ENCODE measurements around the gene CYSLTR2.
"Not testable (repeated sequence)": the region's sequence is repeated elsewhere in the genome, so short reads cannot be mapped to it uniquely, and the experiment has no call there.

The CYSLTR2 gene

DNA sequence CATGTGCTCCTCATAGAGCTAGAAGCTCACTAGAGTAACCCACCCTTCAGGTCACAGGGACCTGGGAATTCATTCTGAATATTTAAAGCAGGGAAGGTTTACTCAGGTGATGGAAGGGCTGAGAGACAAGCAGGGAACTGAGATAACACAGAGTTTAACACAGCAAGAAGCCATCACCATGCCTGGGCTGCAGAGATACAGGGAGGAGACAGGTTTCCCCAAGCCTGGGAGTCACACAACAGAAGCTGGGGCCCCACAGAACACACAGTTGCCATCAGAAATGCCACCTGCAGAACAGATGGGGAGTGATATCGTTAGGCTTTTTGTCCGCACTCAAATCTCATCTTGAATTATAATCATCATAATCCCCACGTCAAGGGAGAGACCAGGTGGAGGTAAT lies 7.9 kb upstream of the CYSLTR2 start:
- DNase-seq: no peak

DNA sequence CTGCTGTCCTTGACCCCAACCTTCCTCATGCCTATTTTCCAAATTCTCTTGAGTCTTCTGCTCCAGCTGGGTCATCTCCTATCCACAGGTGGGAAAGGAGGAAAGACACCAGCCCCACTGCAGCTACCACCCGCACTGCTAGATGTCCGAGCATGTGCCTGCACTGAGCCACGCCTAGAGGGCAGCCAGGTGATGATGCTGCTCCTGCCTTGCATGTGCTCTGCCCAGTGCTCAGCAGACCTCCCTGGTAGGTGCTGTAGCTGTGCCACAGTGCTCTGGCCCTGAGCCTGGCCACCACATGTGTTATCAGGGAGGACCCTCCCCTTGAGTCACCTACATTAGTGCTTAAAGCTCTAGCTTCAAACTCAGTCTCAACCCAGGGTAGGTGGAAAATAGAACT lies 6.9 kb upstream of the CYSLTR2 start:
- DNase-seq: no peak

DNA sequence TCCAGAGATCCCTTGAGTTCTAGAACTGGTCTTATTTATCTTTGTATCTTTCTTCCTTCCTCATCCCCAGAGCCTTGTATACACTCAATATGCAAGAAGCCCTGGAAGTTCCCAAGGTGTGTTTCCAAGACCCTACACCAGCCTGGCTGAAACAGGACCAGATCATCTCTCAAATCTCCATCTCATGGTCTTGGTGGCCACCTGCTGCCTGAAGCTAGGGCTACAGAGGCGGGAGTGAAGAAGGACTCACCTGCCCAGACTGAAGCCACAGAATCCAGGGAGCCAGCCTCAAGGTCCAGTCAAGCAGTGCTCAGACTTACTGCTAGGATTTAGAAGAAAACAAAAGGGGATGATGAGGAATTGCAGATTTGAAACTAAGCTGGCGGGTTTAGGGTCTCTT lies 6.1 kb upstream of the CYSLTR2 start:
- no peak for DNase-seq

DNA sequence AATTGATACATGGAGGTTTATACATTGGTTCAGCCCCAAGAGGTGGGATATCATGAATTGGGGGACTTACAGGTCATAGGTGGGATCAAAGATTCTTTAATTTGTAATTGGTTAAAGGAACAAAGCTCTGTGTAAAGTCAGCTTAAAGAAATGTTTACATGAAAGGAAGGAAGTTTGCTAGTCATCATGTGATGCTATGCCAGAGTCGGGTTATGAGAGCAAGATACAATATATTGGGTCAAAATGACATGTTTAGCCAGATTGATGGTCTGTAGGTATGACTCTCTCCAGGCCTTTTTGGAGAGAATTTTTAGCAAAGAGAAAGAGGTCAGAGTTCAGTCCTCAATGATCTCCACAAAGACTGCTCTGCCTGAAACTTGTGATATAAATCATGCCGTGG lies 5.3 kb upstream of the CYSLTR2 start:
- DNase-seq: no peak

DNA sequence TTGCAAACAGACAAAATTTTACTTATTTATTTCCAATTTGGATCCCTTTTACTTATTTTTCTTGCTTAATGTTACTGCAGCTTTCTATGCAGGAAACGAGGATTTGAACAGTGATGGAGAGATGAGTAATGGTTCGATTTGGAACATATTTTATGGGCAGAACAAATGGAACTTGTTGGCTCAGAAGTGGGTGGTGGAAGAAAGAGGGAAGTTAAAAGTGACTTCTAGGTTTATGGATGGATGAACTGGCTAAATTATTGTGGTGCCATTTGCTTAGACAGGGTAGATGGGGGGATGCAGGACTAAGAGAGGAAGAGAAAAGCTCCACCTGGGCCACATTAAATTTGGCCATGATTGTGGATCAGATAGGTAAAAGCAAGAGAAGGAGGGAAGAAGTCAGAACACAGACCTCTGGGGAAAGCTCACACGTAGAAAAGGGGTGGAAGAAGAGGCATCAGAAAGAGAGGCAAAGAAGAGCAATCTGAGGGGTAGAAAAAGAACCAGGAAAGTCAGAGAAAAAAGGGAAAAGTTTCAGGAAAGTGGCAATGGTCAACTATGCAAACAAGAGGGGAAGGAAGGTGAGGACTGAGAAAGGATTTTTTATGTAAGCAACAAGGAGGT lies 768 bp upstream of the CYSLTR2 start:
- no peak for DNase-seq

DNA sequence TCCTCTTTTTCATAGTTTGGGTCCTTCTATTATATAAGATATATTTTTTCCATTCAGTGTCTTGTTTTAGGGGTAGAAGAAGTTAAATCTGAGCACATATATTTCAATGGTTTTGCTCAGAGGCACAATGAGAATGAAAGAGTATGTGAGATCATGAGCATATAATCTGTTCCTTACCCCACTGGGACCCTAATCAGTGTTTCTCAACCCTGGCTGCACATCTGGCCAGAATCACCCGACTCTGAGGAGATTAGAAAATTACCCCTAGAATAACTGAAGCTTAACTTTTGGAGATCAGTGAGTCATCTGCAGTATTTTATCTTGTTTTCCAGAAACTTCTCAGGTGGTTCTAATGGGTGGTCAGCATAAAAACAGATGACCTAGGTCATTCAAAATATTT lies 782 bp downstream of the CYSLTR2 start:
- DNase-seq: no peak

DNA sequence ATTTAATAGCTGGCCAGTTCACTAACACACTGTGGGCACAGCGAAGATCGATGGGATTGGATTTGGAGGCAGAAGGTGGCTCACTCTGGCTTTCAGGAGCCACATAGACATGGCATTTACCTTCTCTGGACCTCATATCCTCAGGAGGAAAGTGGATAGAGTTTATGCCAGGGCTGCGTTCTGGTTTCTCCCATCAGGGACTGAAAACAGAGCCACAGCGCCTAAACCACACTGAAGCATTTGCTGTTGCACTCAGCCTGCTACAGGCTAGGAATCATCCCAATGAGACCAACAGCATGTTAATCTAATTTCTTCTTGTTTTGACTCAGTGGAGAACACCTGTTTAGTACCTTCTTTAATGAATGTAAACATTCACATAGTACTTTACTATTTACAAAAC lies 1.6 kb downstream of the CYSLTR2 start:
- no peak for DNase-seq

DNA sequence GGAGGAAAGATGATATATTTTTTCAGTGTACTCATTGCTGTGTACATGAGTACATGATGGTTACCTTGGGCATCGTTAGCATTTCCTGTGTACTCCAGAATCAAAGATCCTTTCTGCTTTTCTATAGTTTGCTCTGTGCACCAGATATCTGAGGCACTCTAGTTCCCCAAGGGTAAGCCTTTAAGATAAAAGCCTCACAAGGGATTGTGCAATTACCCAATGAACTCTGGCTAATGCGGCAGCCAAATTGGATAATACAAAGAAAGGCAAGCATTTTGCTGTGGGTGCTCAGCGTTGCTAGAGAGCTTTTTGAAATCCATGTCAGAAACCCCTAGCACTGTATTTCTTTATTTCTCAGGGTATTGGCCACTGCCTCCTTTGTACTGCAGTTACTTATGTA lies 2.9 kb downstream of the CYSLTR2 start:
- no peak for DNase-seq

DNA sequence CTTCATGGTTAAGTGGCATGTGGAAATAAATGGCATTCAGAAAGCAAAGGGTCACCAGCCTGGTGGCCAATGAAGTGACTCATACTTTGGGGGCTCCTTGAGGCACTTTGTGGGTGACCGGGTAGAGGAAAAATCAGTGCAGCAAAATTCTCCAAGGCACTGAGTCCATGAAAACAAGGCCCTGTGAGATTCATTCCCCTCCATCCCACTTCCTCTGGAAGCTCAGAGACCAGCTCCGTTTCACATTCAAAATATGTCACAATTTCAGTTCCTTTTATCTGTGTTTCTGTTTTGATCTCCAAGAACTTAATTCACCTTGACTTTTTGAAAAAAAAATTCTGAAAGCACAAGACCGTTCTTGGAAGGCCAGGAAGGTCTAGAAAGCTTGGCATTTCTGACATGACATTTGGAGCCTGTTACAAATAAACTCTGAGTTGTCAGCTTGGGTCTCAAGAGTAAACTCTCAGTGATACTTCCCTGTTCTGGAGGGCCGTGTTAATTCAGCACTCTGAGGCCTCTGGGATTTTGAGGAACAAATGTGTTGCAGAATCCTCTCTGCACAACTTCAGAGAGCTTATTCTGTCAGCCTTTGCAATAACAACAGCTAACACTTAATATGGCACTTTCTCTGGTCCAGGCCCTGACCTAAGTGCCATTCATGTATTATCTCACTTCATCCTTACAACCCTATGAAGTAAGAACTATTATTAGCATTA lies 6.8 kb downstream of the CYSLTR2 start:
- no peak for DNase-seq

DNA sequence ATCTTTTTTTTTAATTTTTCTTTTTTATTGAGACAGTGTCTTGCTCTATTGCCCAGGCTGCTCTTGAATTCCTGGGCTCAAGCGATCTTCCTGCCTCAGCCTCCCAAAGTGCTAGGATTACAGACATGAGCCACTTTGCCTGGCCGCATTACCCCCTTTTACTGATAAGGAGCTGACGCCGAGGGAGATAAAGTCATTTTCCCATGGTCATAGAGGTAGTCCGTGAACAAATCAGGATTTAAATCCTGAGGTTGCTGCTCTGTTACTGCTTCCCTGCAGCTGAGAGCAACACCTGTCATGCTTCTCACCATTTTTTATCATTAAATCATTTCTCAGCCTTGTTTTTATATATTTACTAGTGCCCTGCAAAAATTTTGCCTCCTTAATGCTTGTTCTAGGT lies 7.4 kb downstream of the CYSLTR2 start:
- no peak for DNase-seq

DNA sequence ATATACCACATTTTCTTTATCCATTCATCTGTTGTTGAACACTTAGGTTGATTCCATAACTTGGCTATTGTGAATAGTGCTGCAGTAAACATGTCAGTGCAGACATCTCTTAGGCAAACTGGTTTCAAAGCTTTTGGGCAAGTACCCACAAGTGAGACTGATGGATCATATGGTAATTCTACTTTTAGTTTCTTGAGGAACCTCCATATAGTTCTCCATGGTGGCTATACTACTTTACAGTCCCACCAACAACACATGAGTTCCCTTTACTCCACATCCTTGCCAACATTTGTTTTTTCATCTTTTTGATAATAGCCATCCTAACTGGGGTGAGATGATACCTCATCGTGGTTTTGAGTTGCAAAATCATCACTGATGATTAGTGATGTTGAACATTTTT lies 8.5 kb downstream of the CYSLTR2 start:
- no peak for DNase-seq

DNA sequence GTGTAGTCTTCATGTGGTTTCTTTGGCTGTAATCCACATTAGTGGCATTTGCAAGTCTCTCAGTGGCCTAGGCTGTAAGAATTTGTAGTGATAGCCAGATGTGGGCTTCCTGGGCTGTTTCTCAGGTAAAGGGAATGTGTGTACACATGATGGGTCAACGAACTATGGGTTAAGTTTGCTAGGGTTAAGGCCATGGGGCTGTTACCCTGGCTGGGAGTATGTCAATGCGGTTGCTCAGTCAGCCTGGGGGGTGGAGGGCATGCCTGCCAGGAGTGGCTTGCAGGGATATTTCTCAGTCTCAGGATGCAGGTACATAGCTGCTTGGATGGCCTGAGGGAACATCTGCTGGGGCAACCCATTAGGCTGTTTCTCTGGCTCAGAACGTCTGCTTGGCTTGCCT lies 13.4 kb downstream of the CYSLTR2 start:
- no peak for DNase-seq

DNA sequence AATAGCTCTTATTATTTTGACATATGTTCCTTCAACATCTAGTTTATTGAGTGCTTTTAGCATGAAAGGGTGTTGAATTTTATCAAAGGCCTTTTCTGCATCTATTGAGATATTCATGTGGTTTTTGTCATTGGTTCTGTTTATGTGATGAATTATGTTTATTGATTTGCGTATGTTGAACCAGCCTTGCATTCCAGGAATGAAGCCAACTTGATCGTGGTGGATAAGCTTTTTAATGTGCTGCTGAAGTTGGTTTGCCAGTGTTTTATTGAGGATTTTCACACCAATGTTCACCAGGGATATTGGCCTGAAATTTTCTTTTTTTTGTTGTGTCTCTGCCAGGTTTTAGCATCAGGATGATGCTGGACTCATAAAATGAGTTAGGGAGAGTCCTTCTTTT lies 17.7 kb downstream of the CYSLTR2 start:
- not testable (repeated sequence) for DNase-seq

DNA sequence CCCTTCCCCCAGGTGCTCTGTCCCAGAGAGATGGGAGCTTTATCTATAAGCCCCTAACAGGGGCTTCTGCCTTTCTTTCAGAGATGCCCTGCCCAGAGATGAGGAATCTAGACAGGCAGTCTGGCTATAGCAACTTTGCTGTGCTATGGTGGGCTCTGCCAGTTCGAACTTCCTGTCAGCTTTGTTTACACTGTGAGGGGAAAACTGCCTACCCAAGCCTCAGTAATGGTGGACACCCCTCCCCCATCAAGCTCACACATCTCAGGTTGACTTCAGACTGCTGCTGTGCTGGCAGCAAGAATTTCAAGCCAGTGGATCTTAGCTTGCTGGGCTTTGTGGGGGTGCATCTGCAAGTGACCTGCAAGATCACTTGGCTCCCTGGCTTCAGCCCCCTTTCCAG lies 21.5 kb downstream of the CYSLTR2 start:
- DNase-seq: no peak

DNA sequence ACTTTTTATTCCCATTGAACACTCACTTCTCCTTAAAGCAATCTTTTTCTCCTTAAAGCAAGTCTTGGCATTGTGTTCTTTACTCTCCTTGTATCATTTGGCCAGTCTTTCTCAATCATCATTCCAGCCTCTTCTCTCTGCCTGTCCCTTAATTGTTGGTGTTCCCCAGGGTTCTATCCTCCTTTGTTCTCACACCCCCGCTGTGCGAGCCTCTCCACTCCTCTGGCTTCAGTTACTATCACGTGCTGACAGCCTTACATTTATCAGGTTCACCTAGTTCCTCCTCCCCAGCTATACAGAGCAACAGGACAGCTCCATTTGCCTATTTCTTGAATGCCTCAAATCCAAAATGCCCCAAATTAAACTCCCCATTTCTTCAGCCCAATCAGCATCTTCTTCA lies 24.6 kb downstream of the CYSLTR2 start:
- no peak for DNase-seq

DNA sequence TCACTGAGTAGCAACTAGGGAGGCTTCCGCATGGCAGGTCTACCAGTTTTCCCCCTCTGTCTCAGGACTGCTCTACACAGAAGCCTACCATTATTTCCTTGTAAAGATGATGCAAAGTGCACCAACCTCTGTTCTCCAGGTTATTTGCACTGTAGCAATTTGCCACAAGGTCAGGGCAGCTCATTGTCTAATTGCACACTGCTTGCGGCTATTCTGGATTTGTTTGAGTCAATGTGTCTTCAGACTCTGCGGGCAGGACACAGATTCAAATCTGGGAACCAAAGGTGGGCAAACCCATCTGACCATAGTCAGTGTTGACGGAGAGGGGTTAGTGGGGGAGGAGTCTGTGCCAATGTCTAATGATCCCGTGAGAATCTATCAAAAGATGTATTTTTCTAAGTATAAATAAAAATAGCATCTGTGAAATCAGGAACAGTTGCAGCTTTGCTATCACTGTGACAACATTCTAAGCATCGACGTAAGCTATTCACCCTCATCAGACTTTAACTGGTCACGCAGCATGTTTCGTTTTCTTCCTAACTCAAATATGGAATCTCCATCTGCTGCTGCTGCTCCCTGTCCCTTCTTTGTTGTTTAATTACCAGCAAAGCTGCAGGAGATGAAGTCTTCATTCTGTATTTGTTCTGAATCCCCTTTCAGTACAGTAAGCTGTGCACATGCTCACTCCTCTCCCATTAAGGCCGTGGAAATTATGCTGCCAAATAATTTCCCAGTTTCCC lies 26.4 kb downstream of the CYSLTR2 start:
- no peak for DNase-seq

DNA sequence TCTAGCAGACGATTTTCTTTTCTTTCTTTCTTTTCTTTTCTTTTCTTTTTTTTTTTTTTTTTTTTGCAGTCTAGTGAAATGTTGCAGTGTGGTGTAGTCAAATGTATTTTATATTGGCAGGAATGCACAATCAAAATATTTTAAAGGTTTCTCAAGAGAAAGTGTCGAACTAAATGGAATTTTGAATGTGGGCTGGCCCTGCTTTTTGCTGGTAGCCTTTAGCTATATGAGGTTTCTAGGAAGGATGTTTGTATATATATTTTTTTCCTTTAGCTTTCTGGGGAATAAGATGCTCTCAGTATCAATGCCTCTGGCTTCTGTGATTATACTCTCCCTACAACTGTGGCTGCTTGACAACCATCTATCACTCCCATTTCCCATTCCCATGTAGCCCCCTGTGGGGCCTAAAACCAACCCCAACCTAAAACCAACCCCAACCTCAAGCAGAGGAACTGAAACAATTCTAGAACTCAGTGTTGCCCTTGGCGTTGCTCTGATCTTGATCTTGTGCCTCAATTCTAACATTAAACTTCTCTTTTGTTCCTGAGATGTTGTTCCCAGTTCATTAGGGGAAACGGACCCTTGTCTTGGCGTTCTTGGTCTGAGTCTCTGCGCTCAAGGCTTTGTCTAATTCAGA lies 27.1 kb downstream of the CYSLTR2 start:
- no peak for DNase-seq

DNA sequence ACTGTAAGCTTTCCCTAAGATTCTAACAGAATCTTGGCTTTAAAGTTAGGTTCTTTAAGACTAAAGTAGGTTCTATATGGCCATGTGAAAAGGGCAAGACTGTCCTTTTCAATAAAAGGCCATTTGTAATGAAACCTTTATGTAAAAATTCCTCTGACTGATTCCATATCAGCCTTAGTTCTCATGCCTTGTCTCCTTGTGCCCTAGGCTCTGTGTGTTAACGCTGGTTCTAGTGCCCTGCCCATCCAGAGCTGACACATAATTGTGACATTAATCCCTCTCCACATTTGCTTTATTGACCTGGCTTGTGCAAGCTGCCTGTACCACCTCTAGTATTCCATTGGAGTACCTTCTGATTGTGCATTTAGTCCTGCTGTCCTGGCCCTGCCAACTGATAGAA lies 28.2 kb downstream of the CYSLTR2 start:
- no peak for DNase-seq

DNA sequence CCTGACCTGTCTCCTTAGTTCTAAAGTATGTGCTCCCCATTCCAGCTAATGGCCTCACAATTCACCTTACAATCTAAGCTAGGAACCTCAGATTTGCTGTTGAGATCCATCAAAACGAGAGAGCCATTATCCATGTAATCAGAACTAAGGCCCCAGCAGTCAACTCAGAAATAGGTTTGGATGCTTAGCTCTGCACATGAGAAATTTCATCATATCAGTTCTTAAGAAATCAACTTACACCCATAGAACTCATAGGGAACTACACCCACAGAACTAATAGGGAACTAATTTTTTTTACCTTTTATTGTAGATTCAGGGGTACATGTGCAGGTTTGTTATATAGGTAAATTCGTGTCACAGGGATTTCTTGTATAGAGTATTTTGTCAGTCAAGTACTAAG lies 28.7 kb downstream of the CYSLTR2 start:
- no peak for DNase-seq

DNA sequence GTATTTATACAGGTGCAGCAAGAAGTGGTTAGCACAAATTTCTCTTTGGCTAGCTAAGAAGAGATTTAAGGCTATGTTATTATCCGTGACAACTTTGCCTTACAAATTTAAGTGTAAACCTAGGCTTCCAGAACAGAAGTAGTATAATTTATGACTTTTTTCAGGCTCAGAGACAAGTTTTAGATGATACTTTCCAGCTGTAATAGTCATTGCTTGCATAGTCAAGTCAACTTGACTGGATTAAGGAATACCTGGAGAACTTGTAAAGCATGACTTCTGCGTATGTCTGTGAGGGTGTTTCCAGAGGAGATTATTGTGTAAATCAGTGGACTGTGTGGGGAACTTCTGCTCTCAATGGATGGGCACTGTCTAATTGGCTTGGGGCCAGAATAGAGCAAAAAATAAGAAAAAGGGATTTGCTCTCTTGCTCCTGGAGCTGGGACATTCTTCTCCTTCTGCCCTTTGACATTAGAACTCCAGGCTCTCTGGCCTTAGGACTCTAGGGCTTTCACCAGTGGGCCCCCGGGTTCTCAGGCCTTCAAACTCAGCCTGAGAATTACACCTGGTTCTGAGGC lies 33.0 kb downstream of the CYSLTR2 start:
- DNase-seq: no peak

DNA sequence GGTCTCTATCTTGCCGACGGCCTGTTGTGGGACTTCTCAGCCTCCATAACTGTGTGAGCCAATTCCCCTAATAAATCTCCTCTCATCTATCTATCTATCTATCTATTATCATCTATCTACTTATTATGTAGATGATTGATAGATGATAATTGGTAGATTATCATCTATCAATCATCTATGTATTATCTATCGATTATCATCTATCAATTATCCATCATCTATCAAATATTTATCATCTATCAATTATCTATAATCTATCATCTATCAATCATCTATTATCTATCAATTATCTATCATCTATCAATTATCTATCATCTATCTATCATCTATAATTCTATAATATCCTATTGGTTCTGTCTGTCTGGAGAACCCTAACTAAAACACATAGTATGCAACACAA lies 33.5 kb downstream of the CYSLTR2 start:
- DNase-seq: no peak

DNA sequence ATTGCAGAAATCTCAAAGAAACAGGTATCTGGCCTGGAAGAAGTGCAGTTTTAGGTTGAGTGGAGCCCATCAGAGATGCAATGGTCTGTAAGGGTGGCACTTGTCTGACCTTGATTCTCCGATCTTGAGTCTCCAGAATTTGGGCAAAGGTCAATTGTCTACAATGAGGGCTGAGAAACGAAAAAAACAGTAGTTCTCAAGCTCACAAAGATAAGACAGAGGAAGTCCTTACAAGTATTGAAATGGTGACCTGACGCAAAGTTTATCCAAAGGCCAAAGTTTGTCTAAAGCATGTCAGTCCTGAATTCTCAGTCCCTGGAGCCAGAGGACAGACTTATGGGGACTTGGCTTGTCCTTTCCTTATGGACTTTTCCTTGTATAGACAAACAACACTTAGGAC lies 40.3 kb downstream of the CYSLTR2 start:
- no peak for DNase-seq

DNA sequence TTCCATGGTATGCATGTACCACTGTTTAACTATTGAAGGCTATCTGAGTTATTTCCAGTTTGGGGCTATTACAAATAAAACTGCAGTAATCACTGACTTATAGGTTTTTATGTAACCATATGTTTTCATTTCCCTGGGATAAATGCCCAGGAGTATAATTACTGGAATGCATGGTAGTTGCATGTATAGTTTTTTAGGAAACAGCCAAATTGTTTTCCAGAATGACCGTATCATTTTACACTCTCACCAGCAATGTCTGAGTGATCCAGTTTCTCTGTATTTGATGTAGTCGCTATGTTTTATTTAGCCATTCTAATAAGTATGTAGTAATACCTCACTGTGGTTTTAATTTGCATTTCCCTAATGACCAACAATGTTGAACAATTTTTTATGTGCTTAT lies 42.0 kb downstream of the CYSLTR2 start:
- no peak for DNase-seq

DNA sequence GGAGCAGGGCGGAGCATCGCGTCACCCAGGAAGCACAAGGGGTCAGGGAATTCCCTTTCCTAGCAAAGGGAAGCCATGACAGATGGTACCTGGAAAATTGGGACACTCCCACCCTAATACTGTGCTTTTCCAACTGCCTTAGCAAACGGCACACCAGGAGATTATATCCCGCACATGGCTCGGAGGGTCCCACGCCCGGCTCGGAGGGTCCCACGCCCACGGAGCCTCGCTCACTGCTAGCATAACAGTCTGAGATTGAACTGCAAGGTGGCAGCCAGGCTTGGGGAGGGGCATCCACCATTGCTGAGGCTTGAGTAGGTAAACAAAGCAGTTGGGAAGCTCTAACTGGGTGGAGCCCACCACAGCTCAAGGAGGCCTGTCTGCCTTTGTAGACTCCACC lies 42.9 kb downstream of the CYSLTR2 start:
- DNase-seq: not testable (repeated sequence)

All from SHP77 (cell line).